Amniotic epithelial cell (primary cell): Measurements from ENCODE around the gene KDM5B.
"Not testable (repeated sequence)": the region's sequence is repeated elsewhere in the genome, so short reads cannot be mapped to it uniquely, and the experiment has no call there.

ENCODE experiments used
- DNase-seq: peaks from one replicate; pipeline ENCODE4 v3.0.0-alpha.2; 2010; ENCODE audit warnings: low read depth

The KDM5B gene

DNA sequence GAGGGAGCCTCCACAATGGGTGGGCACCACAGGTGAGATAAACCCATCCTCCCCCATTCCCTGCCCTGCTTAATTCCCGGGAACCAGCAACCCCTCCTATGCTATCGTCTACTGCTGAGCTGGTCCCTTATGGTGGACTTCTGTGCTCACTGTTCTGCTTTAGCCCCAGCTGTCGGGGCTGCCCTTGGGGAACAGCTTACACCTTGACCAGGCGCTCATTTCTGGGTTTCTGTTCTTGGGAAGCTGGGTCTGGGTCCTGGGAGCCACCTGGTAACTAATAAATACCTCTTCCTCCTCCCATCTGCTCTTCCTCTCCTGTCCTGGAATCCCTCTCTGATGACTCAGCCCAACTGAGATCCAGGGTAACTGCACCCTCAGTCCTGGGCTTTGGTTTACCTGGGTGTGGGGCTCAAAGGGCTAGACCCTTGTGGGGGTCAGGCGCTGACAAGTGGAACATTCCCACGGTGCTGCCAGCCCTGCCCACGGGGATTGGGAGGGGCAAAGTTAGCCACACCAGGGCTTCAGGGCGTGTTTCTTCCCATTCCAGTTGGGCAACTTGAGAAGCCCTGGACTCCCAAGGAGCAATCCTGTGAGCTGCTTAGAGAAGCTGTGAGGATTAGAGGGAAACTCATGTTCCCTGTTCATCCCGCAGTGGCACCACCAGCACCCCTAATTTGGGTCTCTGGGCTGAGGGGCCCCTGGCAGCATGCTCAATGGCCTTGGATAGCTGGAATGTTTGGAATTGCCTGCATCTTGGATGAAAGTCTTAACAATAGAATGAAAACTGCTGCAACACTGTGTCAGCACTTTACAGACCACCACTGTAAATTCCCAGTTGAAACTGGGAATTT lies 4.2 kb upstream of the KDM5B start:
- DNase-seq, result no peak

DNA sequence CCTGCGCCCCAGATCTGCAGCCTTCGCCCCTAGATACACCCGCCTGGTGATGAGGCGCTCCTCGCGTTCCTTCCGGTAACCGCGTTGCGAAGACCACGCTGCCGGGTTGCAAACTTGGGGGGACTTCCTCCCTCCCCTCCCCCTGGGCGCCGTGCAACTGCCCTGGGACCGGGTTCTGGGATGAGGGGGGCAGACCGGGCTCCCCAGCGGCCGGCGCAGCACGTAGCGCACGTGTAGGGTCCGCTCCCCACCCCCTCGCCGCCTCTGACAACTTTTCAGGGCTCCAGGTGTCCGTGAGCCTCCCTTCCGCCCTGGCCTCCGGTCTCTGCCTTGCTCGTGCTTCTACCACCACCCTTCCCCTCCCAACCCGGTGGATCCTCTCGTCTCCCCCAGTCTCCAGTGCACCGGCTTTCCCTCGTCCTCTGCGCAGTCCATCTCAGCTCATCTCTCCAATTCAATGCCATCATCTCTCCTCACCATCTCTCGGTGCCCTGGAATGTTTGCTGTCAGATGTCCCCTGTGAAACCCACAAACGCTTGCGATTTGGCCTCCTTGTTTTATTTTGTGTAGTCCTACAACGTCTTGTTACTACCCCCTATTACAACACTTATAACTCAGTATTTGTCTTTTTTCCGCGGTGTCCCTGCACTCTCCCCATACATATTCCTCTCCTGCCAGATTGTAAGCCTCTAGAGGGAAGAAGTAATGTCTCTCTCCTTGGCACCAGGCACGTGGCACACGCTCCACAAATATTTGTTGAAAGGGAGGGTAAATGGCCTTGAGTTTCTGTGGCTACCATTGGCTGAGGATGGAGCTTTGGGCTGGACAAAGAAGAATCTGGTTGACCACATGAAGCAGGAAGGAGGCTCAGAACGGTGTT lies 3.3 kb upstream of the KDM5B start:
- DNase-seq, result no peak

DNA sequence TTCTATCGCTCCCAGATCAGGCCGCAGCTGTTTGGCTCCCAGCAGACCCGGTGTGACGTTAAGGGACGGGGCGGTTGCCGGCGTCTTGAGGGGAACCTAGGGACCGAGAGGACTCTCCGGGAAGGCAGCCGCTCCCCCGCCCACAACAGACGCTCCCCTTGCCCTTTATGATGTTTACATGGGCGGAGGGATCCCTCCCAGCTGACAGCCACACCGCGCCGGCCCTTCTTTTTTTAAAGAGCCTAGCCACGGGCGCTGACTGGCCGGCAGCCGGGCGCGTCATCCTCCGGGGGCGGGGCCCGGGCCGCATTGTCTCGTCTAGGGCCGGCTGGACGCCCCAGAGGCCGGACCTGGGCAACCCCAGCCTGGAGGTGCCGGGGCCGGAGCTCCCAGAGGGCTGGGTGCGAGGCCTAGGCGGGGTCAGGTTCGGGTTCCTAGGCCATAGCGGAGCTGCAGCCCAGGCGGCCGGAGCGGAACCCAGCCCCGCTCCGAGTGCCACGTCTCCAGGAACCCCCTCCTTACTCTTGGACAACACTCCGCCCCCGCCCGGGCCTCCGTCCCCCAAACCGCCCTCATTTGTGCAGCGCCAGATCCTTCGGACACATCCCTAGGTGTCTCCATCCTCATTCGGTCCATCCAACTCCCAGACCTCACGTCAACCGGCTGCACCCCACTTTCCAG lies 2.5 kb upstream of the KDM5B start, which contains the start of gene PCAT6:
PCAT6 (plus strand) TSS at position 340 of the 681 bp plus-strand sequence.
- DNase-seq, result peak; percentile 93

DNA sequence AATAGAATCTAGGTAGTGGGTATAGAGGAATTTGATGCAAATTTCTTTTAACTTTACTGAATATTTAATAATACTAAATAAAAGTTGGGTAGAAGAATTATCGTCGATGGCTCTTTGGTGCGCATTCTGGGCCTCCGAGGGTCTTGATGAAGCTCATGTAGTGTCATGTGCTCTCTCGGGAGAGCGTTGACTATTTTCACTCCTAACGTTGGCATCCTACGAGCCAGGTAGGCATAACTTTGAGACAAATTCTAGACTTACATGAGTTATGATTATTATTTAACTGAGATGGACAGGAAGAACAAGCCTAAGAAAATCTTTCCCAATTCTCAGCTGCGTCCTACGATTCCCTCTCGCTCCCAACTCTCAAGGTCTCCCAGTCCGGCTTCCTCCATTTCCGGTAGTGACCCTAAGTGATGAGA lies 2.0 kb upstream of the KDM5B start:
- no peak for DNase-seq

DNA sequence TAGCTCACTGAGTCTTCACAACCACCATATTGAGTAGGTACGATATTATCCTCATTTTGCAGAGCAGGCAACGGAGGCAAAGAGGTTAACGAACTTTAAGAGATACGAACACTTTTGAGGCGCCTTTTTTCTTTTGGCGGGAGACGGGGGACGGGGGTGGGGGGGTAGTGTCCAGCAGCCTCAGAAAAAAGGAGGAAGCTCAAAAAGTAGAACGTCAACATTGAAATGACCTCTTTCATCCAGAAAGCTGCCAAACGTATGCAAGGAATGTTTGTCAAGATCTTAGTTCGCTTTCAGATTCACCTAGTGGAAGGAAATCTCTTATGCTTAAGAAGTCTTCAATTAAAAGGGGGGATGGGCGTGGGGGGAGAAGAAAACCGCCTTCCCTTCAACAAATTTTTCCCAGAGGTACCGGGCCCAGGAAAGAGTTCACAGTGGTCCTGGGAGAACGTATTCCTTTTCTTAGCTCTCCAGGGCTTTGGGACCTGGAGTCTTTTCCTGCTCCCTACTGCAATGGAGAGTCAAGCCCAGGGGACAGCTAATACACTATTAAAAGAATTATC lies 1.5 kb upstream of the KDM5B start:
- DNase-seq, result no peak

DNA sequence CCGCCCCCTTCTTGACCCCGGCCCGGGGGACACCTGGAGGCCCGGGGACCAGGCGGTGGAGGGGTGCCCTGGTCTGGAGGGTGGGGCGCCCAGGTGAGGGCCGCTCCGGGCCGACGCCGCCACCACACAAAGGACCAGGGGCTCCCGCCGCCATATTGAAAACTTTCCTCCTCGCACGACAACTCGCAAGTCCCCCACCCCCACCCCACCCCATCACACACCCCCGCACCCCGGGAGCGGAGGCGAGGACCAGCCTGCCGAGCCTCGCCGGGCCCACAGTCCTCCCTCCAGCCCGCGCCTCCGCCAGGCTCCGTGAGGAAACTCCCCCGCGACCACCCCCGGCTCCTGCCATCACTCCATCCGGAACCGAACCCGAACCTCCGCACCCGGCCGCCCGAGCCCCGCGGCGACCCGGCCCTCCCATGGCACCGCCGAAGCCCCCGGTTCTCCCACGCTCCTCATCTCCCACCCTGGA lies 733 bp downstream of the KDM5B start:
- DNase-seq, result peak; percentile 42

DNA sequence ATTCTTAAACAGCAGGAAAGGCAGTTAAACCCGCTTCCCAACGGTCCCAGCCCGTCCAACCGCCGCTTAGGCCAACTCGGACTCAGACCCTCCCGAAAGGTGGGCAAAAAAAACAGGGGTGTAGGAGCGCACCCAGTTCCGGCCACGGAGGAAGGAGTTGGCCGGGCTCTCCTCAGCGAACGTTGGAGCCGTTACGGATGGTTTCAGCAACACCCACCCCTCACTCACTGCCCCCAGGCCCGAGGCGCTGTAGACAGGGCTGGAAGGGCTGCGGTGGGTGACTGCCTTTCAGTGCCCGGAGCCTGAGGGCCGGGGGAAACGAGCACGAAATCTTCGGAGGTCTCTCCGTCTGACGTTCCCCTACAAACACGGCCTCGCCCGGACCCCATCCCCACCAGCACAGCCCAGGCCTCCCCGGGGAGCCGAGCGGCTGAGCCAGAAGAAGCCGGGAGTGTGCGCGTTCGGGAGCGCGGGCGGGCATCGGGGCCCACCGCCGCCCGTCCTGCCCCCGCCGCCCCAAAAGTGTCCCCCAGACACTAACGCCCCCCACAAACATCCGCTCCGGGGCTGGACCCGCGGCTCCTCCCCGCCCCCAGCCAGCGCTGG lies 1.3 kb downstream of the KDM5B start:
- no peak for DNase-seq

DNA sequence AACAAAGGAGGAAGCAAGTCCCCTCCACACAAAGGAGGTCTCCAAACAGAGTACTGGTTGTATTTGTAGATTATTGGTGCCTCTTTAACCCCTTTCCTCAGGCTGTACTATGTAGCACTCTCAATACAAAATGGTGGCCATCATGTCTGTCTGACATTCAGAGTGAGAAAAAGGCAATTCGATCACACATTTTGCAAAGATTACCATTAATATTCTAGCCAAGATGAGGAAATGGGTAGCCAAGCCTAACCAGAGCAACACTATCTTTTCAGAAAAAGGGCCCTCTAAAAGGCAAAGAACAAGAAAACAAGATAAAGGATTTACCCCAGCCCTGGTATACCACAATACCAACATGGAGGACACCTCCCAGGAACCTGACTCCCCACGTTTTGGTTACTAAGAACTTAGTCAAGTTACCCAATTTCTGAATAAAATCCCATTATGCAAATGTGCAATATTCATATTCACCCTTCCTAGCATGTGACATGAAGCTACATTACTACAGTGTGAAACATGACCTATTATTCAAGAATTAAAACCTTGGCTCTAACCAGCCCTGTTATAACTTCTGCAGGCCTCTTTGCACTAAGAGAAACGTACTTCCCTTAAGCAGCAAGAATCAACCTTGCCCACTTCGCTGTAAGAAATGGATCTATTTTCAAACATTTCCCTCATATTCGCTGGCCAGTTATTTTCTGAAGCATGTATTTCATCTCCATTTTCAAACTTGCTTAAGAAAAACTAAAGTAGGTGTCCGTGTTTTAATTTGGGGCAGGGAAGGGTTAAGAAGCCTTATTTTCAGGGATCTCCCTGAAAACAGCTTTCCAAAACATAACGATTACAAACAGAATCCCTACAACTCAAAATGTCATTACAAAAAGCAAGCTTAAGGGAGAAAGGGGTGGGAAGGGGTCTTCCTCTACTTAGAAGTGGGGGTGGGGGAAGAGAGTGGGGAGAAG lies 2.1 kb downstream of the KDM5B start:
- DNase-seq, result peak; percentile 21

DNA sequence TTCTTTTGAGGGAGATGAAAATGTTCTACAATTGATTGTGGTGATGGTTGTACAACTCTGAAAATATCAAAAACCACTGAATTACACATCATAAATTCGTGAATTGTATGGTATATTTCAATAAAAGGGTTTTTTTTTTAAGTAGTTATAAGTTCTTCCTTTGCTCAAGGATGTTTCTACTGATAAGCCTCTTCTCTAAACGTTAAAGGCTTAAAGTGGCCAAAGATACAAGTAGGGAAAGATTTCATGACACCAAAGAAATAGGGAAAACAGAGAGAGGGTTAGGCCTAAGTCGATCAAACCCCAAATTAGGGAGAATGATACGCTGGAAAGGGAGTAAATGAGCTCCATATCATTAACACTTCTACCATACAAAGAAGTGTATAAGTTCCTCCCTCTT lies 4.1 kb downstream of the KDM5B start:
- DNase-seq, result no peak

DNA sequence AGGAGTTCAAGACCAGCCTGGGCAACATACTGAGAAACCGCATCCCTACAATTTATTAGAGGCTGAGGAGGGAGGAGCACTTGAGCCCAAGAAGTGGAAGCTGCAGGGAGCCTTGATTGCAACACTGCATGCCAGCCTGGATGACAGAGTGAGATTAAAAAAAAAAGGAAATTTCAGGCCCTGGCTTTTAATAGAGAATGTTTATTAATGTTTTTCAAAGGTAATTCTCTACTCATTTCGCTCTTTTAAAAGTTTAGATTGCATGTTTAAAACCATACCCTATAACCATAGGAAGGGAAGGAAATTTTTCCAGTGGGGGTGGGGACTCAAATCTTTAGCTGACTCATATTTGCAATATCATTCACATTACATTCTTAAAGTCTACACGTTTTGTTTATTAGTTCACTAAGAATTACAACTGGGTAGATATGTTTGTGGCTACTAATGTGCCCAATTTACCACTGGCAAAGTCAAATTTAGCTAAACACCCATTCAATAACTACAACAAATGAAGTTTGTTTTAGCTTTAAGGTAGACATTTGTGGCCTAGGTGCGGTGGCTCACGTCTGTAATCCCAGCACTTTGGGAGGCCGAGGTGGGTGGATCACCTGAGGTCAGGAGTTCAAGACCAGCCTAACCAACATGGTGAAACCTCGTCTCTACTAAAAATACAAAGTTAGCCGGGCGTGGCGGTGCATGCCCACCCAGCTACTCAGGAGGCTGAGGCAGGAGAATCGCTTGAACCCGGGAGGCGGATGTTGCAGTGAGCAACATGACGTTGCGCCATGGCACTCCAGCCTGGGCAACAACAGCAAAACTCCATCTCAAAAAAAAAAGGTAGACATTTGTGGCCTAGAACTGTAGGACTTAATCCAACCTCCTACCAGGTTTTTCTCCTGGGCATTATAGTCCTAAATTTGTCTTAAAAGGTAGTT lies 5.0 kb downstream of the KDM5B start:
- peak; percentile 79 for DNase-seq

DNA sequence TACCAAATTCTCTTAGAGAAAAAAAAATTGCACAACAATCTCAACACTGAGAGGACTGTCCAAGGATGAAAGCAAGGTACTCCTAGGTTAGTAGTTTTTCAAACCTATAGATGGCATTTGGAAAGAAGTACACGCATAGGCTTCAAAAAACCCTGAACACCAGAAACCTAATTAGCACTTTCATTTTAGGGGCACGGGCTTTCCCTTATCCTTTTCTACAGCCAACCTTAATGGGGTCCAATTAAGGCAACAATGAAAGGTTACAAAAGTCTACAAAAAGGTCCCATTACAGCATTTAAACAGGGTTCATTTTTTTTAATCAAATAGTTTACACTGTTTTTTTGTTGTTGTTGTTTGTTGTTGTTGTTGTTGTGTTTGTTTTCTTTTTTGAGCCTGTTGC lies 6.2 kb downstream of the KDM5B start:
- DNase-seq, result no peak

DNA sequence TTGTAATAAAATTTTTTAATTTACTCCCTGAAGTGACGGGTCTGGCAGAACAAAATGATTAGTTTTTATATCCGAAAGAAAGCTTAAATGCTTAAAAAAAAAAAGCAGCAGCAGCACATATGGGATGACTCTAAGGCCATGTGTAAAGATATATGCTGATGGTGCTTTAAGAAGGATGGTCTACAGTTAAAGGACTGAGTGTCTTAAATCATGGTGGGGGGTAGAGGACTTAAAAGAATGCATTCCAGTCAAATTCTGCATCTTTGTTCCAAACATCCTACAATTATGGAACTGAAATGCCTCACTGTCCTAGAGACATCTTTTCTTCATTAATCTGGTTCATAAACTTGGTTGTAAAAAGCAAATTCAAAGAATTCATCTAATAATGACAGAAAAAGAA lies 7.0 kb downstream of the KDM5B start:
- DNase-seq, result no peak

DNA sequence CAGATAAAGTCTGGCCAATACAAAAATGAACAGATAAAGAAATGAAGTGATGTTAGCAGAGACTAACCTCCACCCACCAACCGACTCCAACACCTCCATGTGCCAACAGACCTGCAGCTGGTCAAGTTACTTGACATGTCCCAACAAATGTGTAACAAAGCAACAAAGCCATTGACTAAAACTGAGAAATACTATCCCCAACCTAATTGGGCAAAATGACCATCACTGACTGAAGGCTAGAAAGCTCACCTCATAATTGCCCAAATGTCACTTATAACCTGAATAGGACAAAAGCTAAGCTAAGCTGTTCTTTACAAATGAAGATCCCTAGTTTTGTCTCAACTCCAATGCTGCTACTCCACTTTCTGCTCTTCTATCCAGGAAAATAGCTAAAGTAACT lies 7.5 kb downstream of the KDM5B start:
- no peak for DNase-seq

DNA sequence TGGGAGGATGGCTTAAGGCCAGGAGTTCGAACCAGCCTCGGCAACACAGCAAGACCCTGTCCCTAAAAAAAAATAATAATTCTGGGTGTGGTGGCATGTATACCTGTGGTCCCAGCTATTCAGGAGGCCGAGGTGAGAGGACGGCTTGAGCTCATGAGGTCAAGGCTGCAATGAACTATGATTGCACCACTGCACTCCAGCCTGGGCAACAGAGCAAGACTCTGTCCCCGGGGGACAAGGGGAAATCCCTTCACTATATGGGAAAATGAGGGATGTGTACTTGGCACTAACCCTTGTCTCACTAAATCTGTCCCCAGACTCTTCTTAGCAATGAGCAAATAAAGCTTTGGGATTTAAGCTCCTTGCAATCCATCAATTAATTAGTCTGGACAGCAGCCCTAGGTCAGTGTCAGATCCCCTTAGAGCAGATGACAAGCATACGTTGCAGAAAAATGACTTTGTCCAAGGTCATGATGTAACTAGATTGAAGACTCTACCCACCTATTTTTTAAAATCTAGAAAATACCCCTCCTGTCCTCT lies 9.4 kb downstream of the KDM5B start:
- DNase-seq, result no peak

DNA sequence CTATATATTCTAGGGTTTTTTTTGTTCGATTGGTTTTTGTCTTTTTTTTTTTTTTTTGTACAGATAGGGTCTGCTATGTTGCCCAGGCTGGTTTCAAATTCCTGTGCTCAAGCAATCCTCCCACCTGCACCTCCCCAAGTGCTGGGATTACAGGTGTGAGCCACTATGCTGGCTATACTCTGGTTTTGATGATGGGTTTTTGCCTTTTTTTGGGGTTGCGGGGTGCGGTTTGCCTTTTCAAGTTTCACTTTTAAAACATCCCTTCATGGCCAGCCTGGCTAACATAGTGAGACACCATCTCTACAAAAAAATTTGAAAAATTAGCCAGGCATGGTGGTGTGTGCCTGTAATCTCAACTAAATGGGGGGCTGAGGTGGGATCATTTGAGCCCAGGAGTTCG lies 10.0 kb downstream of the KDM5B start:
- DNase-seq, result no peak

DNA sequence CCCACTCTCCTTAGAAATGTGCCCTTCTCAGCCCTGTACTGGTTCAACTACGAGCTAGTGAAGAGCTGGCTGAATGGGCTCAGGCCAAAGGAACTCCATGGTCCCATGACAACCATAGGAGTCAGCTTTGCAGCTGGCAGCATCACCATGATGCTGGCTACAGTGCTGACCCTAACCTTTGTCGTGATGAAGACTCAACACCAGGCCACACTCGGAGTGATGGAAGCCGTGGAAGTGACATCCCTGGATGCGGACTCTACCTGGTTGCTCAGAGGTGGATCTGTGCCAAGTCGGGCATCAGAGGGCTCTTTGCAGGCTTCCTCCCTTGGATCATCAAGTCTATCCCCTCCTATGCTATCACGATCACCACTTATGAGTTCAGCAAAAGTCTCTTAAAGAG lies 11.6 kb downstream of the KDM5B start:
- no peak for DNase-seq

DNA sequence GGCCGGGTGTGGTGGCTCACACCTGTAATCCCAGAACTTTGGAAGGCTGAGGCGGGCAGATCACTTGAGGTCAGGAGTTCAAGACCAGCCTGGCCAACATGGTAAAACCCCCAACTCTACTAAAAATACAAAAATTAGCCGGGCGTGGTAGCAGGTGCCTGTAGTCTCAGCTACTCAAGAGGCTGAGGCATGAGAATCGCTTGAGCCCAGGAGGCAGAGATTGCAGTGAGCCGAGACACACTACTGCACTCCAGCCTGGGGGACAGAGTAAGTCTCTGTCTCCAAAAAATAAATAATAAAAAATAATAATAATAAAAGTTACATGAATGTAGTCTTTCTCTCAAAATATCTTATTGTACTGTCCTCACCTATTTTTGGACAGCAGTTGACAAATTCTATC lies 13.3 kb downstream of the KDM5B start:
- not testable (repeated sequence) for DNase-seq

DNA sequence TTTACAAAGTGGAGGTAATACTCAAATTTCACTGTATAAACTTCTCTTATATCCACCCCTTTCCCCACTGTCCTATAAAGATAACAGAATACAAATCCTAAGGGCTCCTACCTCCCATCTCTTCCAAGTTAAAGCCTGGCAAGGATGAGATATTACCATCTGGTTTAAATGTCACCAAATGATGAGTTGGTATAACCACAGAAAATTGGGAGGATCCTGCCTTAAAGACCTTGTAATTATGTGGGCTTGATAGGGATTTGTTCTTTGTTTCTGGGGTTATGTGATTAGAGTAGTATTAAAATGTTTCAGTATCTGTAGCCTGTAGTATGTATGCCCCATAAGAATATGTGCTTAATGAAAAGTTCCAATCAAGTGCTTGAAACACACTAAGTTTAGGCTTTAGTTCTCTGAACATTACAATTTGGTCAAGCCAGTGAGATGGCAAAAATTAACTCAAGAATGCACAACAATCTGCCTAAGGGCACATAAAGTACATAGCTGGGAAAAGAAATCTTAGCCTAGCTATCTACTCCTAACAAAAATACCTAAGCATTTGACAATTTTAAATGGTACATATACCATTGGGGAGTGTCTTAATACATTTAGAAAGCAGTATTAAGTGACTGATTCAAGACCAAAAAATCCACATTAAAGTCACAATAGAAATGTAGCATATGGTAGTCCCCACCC lies 14.0 kb downstream of the KDM5B start:
- no peak for DNase-seq
